GM18951 (cell line): ENCODE results near the gene CDKAL1.

ENCODE experiments used
- POLR2A ChIP-seq: IDR thresholded peaks from 4 replicates; pipeline ENCODE4 v1.6.1; 2011; ENCODE audit warnings: mild to moderate bottlenecking; ENCODE audit not compliant: insufficient read length, insufficient read depth; ENCODE audit errors: extremely low read depth
- in situ Hi-C: fragments of 300-500 bp; cut with MboI; formaldehyde crosslinking; loops from one replicate; pipeline ENCODE4 v1.12.0; 2022; ENCODE audit warnings: low sequenced_read_pairs, mixed read lengths, inconsistent platforms; ENCODE audit not compliant: unreplicated experiment

CDKAL1 gene

GRCh38 chr6:20996099-20996498 lies 461.8 kb downstream of the CDKAL1 start:
- no peak for TF ChIP-seq POLR2A
- in situ Hi-C loops: no loop called here

- TF ChIP-seq POLR2A: no peak
- in situ Hi-C loops: no loop called here
Observed at GRCh38 chr6:20997143-20997769, 463.0 kb downstream of the CDKAL1 start.

- TF ChIP-seq POLR2A: no peak
Observed at GRCh38 chr6:20997770-20998147, 463.5 kb downstream of the CDKAL1 start.

GRCh38 chr6:20998748-20999448 lies 464.6 kb downstream of the CDKAL1 start:
- in situ Hi-C loops: no loop called here
- no peak for TF ChIP-seq POLR2A

More at GRCh38 chr6:20997770-20998147, 463.5 kb downstream of the CDKAL1 start:
- in situ Hi-C loops: no loop called here

- TF ChIP-seq POLR2A: no peak
- in situ Hi-C loops: no loop called here
Observed at GRCh38 chr6:21000331-21000801, 466.1 kb downstream of the CDKAL1 start.

- TF ChIP-seq POLR2A: no peak
- in situ Hi-C loops: no loop called here
Observed at GRCh38 chr6:21001736-21002135, 467.5 kb downstream of the CDKAL1 start.

- in situ Hi-C loops: no loop called here
- TF ChIP-seq POLR2A: no peak
Observed at GRCh38 chr6:21003780-21004541, 469.7 kb downstream of the CDKAL1 start.

- in situ Hi-C loops: no loop called here
- TF ChIP-seq POLR2A: no peak
Observed at GRCh38 chr6:21005816-21006570, 471.7 kb downstream of the CDKAL1 start.

- TF ChIP-seq POLR2A: no peak
- in situ Hi-C loops: no loop called here
Observed at GRCh38 chr6:21019614-21020013, 485.4 kb downstream of the CDKAL1 start.

- peak; percentile 33 for TF ChIP-seq POLR2A
- in situ Hi-C loops: no loop called here
Observed at GRCh38 chr6:21022343-21023107, 488.3 kb downstream of the CDKAL1 start.

- no peak for TF ChIP-seq POLR2A
- in situ Hi-C loops: no loop called here
Observed at GRCh38 chr6:21023210-21023609, 489.0 kb downstream of the CDKAL1 start.

- in situ Hi-C loops: no loop called here
- TF ChIP-seq POLR2A: no peak
Observed at GRCh38 chr6:21024616-21025015, 490.4 kb downstream of the CDKAL1 start.
